ENCODE results near the gene PECR.

The PECR gene

GRCh38 chr2:216069028-216069427, 12.6 kb downstream of the PECR start:
- no peak for DNase-seq

GRCh38 chr2:216066230-216066629, 15.4 kb downstream of the PECR start:
- DNase-seq = no peak

DNA sequence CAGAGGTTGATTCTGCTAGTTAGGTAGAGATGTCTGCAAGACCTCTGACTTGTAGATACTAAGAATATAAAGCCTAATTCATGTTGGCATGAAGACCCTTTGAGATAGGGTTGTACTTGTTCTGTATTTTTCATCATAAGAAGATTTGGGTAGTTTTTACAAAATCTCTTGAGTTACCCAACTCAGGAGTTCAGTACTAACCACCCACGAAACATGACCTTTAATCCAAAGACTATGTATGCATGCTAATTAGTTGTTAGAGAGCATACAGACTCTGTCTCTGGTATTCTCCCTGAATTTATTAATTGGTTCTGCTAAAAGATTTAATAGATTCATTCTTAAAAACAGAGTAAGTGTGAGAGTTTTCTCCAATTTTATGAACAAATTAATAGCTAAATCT, 16.9 kb downstream of the PECR start:
- DNase-seq = no peak

DNA sequence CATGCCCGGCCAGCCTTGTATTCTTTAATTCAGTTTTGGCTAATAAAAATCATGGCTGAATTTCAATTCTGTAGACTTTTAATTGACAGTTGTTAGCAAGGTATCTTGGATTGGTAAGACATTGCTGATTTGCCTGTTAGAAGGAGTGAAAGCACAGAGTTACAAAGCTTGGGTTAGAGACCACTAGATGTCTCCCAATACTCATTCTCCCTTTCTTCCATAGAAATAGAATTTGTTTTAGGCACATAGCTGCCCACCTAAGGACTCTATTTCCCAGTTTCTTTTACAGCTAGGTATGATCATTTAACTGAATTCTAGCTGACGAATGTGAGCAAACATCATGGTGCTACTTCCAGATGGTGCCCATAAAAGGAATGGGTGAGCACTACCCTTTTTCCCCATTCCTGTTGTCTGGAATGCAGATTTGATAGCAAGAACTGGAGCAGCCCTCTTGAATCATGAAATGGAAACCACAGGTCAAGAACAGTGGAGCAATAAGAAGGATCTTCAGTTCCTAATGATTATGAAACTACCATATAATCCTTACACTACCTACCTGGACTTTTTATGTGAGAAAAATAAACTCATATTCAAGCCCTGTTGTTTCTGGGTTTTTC, 17.5 kb downstream of the PECR start:
- DNase-seq = no peak

GRCh38 chr2:216059233-216059834, 22.3 kb downstream of the PECR start:
- no peak for DNase-seq

DNA sequence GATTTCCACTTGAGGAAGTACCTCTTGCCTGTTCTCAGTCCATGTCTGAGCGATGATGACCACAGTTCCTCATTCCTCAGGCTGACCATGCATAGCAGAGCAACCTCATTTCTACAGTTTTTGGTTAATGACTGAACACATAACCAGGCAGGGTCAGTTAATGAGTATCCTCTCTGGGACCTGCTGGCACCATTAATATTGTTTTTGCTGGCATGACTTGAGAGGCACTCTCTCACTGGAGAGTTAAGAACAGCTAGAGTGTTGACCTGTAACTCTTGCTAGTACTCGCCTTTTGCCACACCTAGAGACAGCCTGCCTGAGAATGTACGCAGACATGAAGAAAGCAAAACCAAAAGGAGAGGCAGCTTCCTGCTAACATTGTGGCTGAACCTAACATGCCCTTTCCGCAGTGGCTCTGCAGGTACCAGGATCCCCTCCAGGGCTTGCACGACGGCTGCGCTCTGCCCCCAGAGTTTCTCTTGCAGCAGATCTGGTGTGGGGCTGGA, 23.9 kb downstream of the PECR start:
- no peak for DNase-seq

- DNase-seq = no peak
These were observed 24.9 kb downstream of the PECR start for GRCh38 chr2:216056739-216057138.

- DNase-seq = no peak
These were observed 25.9 kb downstream of the PECR start for GRCh38 chr2:216055680-216056079.

GRCh38 chr2:216052420-216052819, 29.2 kb downstream of the PECR start:
- DNase-seq = no peak

GRCh38 chr2:216051350-216051749, 30.3 kb downstream of the PECR start:
- DNase-seq = no peak

- DNase-seq = no peak
These were observed 32.2 kb downstream of the PECR start for GRCh38 chr2:216049452-216049851.

DNA sequence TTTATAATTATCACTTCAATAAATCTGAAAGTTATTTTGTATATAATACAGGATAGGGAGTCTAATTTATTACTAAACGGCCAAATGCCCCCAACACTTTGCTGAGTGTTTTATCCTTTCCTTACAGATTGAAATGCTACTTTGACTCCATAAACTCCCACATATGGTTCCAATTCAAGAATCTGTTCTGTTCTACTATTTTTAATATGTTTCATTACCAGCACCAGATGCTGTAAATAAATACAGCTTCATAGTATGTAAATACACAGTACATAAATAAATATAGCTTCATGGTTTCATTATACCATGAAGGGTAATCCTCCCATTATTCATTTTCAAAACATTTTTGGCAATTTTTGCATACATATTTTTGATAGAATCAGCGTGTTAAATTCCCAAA, 34.2 kb downstream of the PECR start:
- no peak for DNase-seq

GRCh38 chr2:216044883-216045486, 36.6 kb downstream of the PECR start:
- no peak for DNase-seq

DNA sequence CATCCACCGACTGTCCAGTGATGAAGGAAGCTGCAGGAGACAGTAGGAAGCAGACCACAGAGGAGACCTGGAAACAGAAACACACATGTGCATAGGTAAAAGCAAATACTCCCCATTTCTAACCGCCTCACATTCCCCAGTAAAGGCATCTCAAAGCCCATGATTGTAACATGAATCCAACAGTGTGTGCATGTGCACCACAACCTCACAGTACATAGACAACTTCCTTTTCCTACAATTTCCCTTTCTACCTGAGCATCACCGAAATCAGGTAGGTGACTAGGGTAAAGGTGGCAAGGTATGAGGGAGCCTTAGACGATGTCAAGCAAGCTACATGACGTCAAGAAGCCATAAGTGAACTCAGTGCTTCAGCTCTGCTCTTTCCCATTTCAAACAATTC, 37.7 kb downstream of the PECR start:
- DNase-seq = no peak

GRCh38 chr2:216041438-216041837, 40.2 kb downstream of the PECR start:
- no peak for DNase-seq

DNA sequence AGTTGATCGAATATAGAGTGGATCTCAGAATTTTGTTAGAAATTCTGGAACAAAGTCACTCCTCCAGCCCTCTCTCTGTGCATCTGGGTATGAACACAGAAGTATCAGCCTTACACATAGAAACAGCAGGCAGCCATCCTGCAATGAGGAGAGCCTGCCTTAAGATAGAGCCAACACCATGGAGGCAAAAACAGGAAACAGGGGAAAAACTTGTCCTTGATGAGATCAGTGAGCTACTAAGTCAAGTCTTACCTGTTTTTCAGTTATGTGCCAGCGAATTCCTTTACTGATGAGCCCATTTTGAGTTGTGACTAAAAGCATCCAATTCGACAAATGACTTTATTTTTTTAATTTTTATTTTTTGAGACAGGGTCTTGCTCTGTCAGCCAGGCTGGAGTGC, 41.7 kb downstream of the PECR start:
- DNase-seq = no peak

GRCh38 chr2:216034065-216034464, 47.5 kb downstream of the PECR start:
- no peak for DNase-seq

DNA sequence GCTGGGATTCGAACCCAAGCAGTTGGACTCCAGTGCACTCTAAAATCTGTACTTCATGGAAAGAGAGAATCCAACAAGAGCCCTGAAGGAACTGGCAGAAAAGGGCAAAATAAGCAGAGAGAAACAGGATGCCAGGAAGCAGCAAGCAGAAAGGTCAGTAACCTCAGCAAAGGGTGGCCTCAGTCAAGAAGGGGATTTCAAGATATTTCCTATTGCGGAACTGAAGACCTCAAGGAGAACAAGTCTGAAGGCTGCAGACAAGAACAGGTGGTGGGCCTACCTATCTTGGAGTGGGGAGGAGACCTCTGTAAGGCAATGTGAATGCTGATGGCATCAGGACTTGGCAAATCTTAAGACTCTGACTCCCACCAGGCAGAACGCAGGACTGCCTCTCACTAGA, 48.2 kb downstream of the PECR start:
- no peak for DNase-seq

DNA sequence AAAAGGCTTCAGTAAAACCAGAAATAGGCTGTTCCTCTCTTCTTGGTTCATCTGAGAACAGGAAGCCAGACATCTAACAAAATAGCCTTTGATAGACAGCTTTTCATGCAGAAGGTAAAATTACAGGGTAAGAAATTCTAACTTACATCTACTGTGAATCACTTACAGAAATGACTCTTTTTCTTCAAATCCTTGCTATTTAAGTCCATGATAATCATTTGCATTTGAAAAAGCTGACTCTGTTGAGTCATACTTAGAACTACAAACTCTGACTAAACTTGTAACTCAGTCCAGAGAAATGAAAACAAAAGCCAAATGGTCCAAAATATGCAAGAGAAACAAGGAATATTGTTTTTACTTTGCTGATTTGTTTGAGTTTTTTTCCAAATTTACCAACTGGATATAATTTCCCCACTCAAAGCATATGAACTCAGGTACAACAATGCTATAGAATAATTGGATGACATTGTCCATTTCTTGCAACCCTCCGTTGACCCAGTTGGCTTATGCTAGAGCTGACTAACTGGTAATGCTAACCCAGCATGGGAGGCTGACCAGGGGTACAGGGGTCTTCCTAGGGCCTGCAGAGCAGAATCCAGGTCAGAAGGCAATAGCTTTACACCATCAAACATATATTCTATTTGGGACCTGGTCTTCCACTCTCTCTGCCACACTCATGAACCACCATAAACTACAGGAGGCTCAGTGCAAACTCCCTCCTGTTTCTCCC, 49.5 kb downstream of the PECR start:
- no peak for DNase-seq

DNA sequence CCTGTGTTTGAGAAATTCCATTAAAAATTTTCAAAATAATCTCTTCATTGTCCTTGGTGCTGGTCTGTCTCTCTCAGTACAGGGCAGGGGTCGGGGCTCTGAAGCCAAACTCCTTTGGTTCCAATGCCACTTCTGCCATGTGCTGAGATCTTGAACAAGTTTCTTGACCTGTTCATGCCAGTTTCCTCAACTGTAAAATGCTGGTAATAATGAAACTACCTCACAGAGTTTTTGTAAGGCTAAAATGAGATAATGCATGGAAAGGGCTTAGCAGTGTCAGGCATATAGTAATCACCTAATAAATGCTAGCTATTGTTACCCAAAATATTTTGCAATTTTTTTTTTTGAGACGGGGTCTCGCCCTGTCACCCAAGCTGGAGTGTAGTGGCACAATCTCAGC, 51.4 kb downstream of the PECR start:
- DNase-seq = no peak

DNA sequence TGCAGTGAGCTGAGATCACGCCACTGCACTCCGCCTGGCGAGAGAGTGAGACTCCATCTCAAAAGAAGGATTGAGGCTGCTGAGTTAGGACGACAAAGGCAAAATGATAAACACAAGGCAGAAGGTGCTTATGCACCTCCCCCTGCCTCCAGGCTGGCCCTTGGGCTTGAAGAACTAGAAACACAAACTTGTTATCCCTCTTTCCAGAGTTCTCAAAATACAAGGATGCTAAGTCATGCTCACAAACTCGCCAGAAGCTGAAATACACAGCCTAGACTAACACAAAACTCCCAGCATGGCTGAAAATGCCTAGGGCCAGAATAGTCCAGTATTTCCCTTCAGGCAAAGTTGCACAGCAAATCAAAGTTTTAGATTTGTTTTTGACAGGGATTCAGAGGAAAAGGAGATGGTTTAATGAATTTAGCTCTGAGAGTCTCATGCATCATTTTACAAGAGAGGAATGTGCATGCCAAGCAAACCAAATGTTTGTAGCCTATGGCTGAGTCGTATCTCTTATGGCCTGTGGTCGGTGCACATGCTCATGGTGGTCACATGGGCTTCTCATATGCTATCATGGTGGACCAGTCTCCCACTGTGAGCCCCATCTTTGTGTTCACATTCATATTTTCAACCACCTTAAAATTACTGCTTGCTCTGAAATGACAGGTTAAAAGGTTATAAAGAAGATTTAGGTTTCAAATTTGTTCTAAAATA, 52.0 kb downstream of the PECR start:
- DNase-seq = no peak

GRCh38 chr2:216024779-216025336, 56.8 kb downstream of the PECR start:
- DNase-seq = no peak
